Coronary artery (tissue), 2 donors: Measurements from ENCODE around the gene AFG3L2.

Experiments used
- DNase-seq: peaks from one replicate; pipeline ENCODE4 v3.0.0-alpha.2; 2017; ENCODE audit warnings: low spot score
- H3K27ac ChIP-seq, 2 donors: fragments of 200-600 bp; sonication (generic); one replicate each; pipeline ENCODE4 v1.5.1; 2016 to 2019
- H3K4me3 ChIP-seq: fragments of 200-600 bp; sonication (generic); 2 replicates; pipeline ENCODE4 v1.5.1; 2016; ENCODE audit warnings: mild to moderate bottlenecking, moderate library complexity
- CTCF ChIP-seq: fragments of 200-600 bp; sonication (generic); IDR thresholded peaks from one replicate; pipeline ENCODE4 v1.5.1; 2019; ENCODE audit warnings: antibody characterized with exemption

The AFG3L2 gene

GRCh38 chr18:12310762-12311161, 66.3 kb downstream of the AFG3L2 start:
- DNase-seq = no peak
- peak overlapping the region in 1 of 2 donors; percentile 13 for H3K27ac ChIP-seq

GRCh38 chr18:12309683-12310198, 67.3 kb downstream of the AFG3L2 start:
- Histone ChIP-seq H3K27ac (peak overlapping the region; percentile 99), H3K4me3 (peak overlapping the region; percentile 95)
- DNase-seq = peak; percentile 57
- TF ChIP-seq CTCF = no peak

More at GRCh38 chr18:12310762-12311161, 66.3 kb downstream of the AFG3L2 start:
- H3K4me3 ChIP-seq = peak overlapping the region; percentile 95
- no peak for TF ChIP-seq CTCF

- peak overlapping the region; percentile 99 for H3K27ac ChIP-seq
- no peak for TF ChIP-seq CTCF
- peak; percentile 96 for DNase-seq
- peak overlapping the region; percentile 95 for H3K4me3 ChIP-seq
Measured at GRCh38 chr18:12308386-12309100, 68.5 kb downstream of the AFG3L2 start.

- Histone ChIP-seq H3K27ac (peak within 1 kb of the TSS; percentile 99), H3K4me3 (peak within 1 kb of the TSS; percentile 95)
- peak; percentile 89 for DNase-seq
- TF ChIP-seq CTCF = no peak
Measured at GRCh38 chr18:12307701-12308385, 69.2 kb downstream of the AFG3L2 start, which contains the start of gene TUBB6. TSS of gene TUBB6 (plus strand) at chr18:12308241. CDS start at chr18:12308293, 52 bp downstream.

GRCh38 chr18:12306752-12307700, 70.0 kb downstream of the AFG3L2 start:
- peak overlapping the region; percentile 95 for H3K4me3 ChIP-seq
- DNase-seq = peak; percentile 64
- no peak for TF ChIP-seq CTCF

GRCh38 chr18:12305930-12306629, 70.9 kb downstream of the AFG3L2 start:
- TF ChIP-seq CTCF = no peak
- H3K27ac ChIP-seq = peak overlapping the region in 1 of 2 donors; percentile 99
- peak overlapping the region; percentile 95 for H3K4me3 ChIP-seq
- DNase-seq = peak; percentile 53

More at GRCh38 chr18:12306752-12307700, 70.0 kb downstream of the AFG3L2 start:
- H3K27ac ChIP-seq = peak overlapping the region; percentile 99
